HG02970 (cell line): ENCODE data around the gene PWP2.
A peak's percentile ranks its signal among the peaks of the same experiment; 100 is the strongest.
"Not testable (repeated sequence)": the region's sequence is repeated elsewhere in the genome, so short reads cannot be mapped to it uniquely, and the experiment has no call there.

Source experiments
- ATAC-seq: cut with Tn5 transposase; IDR thresholded peaks from one replicate; pipeline ENCODE4 v1.9.1; 2021; ENCODE audit warnings: mild to moderate bottlenecking, moderate library complexity, moderate number of reproducible peaks; ENCODE audit not compliant: unreplicated experiment, low FRiP score

The PWP2 gene

DNA sequence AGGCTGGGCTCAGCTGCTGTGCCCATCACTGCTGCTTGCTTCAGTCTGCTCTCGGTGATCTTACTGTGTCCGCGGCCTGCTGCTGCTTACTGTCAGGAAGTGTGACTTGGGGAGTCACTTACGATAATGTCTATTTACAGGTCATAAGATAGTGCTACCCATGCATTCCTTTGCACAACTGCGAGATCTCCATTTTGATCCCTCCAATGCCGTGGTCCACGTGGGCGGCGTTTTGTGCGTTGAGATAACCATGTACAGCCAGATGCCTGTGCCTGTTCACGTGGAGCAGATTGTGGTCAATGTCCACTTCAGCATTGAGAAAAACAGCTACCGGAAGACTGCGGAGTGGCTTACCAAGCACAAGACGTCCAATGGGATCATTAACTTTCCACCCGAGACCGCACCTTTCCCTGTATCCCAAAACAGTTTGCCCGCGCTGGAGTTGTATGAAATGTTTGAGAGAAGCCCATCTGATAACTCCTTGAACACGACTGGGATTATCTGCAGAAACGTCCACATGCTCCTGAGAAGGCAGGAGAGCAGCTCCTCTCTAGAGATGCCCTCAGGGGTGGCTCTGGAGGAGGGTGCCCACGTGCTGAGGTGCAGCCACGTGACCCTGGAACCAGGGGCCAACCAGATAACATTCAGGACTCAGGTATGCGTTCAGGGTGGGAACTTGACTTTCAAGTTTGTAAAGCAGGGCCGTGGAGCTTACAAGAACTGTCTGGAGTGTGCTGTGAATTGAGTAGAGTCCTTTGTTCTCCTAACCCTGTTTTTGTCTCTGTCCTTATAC lies 24.4 kb upstream of the PWP2 start:
- no peak for ATAC-seq

DNA sequence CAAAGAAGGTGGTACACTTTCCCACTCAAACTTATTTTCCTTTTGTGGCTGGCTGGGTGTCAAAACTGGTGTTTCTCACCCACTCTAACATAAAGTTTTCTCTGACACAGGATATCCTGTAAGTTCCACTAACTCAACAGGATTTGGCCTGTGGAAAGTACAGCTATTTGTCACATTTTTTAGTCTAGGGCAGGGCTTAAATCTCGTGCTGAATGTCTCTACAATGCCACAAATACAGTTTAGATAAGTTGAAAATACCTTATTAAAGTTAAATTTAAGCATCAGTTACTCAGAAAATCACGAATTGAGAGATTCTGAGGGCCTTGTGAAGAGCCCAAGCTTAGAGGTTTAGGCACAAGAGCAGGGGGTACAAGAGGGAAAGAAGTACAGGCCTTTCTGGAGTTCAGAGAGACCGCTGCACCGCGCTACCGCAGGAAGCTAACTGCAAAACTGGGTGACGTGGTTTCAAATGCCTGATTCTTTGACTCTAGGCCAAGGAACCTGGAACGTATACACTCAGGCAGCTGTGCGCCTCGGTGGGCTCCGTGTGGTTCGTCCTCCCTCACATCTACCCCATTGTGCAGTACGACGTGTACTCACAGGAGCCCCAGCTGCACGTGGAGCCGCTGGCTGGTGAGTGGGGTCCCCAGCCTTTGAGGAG lies 23.4 kb upstream of the PWP2 start:
- no peak for ATAC-seq

DNA sequence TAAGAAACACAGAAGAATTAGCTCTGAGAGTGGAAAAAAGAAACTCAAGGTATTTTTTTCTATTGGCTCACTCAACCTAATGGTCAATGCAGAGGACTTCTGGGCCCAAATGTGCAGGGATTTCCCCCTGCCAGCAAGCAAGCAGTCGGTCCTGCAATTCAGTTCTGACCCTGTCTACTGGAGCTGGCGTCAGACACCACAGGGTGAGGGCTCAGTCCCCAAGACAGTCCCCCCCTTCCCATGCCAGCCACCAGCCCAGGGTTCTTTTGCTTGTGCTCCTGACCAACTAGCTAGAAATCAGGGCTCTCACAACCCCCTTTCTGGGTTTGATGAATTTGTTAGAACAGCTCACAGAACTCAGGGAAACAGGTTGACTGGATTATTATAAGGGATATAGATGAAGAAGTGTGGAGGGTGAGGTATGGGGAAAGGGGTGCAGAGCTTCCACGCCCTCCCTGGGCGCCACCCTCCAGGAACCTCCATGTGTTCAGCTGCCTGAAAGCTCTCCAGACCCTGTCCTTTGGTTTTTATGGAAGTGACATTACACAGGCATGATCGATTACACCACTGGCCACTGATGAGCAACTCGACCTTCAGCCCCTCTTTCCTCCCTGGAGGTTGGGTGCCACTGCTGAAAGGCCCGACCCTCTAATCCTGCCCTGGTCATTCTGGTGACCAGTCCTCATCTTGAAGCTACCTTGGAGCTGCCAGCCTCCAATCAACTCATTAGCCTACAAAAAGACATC lies 22.5 kb upstream of the PWP2 start:
- ATAC-seq = no peak

DNA sequence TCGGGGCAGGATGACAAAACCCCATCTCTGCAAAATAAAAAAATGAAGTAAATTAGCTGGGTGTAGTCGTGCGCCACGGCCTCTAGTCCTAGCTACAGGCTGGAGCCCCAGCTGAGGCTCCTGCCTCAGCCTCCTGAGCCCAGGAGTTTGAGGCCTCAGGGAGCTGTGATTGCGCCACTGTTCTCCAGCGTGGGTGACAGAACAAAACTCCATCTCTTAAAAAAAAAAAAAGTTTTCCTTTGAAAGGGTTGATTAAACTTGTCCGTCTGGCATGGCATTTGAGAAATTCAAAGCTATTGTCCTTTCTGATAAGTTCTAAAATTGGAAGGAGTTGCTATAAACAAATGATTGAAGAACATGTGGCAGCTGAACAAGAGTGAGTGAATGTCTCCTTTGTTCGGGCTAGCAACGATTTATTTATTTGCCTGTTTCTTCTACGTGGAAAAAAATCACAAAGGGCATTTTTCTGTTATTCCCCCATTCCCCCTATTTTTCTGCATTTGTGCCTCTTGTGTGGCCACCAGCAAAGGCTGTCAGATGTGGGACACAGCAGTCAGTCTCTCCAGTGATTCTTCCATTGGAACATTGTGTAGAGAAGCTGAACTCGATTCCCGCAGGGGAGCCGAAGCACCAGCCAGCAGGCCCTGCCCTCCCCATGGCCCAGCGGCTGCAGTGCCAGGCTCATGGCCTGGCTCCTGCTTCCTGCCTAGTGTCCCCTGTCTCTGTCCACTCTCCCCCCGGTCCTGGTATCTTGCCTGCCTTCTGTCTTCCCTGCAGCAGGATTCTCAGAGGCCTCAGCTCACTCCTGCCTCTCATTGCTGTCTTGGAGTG lies 21.5 kb upstream of the PWP2 start:
- no peak for ATAC-seq

DNA sequence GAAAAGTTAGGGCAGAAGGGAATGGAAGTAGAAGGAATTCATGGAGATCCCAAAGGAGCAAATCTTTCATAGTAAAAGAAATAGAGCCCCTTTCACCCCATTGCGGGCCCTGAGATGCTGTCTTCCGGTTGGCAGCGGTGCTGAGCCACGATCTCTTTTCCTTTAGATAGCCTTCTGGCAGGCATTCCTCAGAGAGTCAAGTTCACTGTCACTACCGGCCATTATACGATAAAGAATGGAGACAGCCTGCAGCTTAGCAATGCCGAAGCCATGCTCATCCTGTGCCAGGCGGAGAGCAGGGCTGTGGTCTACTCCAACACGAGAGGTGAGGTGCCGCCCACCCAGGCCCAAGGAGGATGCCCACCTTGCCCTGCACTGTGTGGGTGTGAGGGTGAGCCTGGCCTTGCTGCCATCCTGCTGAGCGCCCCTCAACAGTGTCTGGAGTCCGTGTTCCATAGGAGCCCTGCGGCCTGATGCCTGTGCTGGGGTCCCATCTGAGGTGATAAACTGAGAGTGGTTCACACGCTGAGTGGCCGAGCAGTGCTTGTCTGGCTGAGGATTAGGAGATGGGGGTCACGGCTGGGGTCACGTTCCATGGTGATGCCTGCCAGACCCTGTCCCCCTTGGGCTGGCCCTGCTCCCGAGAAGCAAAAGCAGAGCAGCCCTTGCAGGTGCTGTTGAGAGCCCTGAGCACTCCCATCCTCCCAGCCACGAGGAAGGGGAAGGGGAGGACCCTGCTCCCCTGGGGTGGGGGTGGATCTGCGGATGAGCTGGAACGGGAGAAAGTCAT lies 20.4 kb upstream of the PWP2 start:
- ATAC-seq = no peak

DNA sequence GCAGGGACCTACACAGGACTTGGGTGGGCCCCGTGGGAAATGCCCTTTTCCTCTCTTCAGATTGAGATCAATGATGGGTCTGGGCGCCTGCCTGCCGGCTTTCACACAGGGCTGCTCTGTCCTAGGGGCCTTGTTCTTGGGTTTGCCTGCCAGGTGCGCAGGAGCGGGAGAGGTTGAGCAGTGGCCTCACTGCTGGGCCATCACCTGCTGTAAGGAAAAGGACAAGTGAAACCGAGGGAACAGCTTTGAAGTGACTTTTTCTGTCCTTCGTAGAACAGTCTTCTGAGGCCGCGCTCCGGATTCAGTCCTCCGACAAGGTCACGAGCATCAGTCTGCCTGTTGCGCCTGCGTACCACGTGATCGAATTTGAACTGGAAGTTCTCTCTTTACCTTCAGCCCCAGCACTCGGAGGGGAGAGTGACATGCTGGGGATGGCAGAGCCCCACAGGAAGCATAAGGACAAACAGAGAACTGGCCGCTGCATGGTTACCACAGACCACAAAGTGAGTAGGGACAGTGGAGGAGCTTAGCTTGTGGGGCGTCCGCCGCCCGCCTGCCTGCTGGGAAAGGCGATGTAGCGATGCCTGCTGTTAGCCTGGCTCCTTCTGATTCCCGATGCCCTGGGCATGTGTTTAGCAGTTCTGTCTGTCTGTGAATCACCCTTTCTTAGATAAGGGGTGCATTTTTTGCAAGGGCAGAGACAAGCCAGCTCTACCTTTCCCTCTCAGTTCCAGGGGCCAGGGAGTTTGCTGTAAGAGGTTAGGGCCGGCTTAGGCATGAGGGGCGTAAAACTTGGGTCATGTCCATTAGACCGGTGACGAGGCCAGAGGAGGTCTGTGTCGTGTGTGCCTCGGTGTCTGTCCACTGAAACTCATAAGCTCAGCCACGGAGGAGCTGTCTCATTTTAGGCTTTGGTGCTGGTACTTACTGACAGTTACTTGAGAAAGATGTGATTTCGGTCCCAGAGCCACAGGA lies 19.5 kb upstream of the PWP2 start:
- ATAC-seq = no peak

DNA sequence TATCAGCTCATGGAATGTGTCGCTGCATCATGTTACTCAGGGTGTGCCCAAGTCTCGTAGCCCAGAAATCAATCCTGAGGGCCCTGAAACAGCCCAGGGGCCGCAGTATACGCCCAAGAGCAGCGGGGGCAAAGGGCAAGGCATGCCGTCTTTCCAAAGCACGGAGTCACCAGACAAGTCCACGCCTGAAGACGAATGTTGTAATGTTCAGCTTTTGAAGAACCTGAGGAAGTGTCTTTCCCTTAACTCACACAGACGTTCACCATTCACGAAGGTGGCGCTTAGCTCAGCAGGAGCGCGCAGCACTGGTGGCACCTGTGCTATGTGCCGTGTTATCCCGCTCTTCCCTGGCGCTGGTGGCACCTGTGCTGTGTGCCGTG lies 18.8 kb upstream of the PWP2 start:
- no peak for ATAC-seq

DNA sequence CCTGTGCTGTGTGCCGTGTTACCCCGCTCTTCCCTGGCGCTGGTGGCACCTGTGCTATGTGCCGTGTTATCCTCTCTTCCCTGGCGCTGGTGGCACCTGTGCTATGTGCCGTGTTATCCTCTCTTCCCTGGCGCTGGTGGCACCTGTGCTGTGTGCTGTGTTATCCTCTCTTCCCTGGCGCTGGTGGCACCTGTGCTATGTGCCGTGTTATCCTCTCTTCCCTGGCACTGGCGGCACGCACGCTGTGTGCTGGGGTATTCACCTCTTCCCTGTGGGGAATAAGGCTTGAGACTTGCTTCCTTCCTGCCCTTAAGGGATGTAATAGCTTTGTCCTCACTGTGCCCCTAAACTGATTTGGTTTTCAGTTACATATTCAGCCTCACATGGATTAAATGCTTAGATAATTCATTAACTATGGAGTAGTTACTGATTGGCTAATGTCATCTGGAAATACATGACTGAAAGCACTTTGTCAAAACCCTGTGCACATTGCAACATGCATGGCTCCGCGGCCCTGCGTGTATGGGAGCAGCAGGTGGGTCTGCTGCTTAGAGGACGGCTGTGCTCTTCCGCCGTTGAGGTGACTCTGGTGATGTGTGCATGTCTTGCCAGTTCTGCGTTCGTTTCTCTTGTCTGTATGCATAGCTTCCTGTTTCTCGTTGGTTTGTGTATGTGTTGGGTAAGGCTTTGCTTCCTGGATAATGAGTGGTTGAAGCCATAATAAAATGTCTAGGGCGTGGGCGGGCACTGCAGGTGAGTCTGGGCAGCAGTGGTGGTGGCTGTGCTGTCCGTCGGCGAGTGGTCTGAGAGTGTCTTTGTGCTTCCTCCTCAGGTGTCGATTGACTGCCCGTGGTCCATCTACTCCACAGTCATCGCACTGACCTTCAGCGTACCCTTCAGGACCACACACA lies 17.9 kb upstream of the PWP2 start:
- peak; percentile 45 for ATAC-seq

DNA sequence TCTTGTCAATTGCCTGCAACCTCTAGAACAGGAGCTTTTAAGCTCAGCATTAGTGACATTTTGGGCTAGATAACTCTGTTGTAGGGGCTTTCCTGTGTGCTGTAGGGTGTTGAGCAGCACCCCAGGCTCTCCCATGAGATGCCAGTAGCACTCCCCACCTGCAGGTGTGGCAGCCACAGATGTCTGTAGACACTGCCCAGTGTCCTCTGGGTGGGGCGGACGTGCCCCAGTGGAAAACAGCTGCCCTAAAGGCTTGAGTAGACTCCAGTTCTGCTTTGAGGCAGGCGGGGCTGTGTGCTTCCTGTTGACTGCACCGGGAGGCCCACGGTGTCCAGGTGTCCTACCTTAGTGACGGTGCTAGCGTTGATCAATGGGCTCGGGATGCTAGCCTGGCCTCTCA lies 16.9 kb upstream of the PWP2 start:
- no peak for ATAC-seq

DNA sequence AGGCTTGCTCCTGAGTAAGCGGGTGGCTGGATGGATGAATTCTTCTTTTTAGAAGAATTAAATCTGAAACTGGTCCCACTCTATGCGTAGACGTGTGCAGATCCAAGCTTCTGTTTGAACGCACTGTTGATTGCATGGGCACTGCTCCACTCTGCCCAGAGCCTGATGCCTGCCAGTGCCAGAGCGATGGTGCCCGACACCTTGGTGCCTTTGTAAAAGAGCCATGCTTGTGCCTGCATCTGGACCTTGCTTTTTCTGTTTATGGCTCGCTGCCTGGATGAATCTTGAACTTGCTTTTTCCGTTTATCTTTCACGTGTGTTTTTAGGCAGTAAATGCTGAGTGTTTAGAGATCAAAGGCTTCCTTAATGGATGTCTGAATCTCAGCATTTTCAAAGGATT lies 15.0 kb upstream of the PWP2 start:
- no peak for ATAC-seq

DNA sequence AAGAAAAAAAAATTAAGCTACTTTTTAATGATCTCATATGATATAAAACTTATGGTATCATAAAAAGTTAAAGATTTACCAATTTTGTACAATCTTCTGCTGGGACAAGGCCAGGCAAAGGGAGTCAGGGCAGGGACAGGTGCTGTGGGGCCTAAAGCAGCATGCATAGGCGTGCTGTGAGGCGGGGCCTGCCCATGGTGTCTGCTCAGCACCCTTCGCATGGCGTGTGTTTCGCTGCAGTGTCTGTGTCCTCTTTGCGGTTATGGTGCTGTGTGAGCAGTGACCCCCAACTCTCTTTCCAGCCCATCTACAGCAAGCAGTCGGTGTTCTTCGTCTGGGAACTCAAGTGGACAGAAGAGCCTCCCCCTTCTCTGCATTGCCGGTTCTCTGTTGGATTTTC lies 13.4 kb upstream of the PWP2 start:
- no peak for ATAC-seq

DNA sequence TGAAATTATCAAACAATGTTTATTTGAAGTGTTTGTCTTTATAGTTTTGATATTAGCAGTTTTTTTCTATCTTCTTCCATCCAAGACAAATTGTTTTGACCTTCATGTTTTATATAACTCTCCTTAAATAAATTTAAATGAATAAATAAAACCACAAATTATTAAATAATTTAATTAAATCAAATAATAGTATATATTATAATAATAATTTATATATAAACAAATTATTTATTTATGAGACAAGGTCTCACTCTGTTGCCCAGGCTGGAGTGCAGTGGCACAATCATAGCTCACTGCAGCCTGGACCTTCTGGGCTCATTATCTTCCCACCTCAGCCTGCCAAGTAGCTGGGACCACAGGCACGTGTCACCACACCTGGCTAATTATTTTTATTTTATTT lies 12.4 kb upstream of the PWP2 start:
- ATAC-seq = no peak

DNA sequence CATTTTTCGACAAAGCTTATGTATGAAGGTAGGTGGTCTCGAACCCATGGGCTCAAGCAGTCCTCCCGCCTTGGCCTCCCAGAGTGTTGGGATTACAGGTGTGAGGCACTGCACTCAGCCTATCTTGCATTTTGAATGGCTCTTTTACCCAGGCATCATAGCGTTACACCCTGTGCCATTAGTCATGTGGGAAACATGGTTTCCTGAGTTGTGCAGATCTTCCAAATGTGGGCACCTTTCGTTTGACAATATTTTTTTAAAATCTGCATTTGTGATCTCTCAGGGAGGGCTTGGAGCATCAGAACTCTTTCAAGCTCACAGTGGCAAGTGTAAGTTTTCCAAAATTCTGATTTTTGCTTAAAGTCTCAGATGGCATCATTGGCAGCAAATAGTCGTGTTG lies 8.7 kb upstream of the PWP2 start:
- ATAC-seq = not testable (repeated sequence)

DNA sequence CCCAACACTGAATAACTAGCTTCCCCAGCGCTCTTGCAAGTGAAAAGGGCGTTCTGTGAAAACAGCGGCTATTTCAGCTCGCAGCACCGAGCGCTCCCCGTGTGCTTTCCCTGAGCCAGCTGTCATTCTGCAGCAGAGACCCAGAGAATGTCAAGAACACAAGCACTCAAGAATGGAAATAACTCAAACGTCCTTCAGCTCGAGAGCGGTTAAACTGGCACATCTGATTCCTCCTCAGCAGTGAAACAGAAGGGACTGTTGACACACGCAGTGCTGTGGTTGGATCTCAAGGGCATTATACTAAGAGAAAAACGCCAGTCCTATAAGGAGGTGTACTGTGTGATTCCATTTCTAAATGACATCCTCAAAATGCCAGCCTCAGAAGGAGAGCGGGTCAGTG lies 8.2 kb upstream of the PWP2 start:
- ATAC-seq = not testable (repeated sequence)

DNA sequence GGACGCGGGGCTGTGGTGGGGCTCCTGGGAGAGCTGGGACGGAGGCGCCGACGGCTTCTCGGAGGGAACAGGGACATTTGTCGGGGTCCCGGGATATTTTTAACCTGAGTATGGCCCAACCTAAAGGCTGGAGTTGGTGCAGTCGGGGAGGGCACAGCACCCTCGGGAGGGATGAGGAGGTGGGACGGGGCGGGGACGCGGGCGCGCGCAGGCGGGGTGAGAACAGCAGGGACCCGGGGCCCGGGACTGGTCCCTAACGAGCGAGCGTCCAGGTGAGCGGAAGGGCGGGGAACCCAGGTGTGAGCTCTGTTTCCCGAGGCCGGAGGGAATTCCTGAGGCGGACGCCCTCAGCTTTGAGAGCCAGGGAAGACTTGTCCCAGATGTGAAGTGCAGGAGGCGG lies 390 bp downstream of the PWP2 start:
- ATAC-seq = not testable (repeated sequence)

DNA sequence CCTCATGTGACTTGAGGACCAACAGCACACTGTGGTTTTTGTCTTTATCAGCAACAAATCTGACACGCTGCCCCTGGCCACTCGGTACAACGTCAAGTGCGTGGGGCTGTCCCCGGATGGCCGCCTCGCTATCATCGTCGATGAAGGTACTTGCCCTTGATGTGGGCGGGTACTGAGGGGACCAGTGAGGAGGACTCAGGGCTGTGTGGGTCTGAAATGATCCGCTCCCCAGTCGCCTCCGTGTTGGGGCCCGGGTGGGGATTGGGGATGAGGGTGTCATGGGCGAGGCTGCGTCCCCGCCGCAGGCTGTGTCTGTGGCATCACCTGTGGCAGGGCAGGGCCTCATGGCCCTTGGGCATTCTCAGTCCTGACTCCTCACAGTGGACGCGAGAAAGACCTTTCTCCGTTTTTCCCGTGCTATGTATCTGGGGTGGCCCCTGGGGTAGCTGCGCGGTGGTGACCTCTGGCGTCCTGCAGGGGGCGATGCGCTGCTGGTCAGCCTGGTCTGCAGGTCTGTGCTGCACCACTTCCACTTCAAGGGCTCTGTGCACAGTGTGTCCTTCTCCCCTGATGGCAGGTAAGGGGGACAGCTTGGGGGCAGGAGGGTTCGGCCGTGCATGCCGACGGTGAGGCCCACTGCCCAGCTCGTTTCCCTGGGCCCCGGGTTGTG lies 6.6 kb downstream of the PWP2 start:
- not testable (repeated sequence) for ATAC-seq

DNA sequence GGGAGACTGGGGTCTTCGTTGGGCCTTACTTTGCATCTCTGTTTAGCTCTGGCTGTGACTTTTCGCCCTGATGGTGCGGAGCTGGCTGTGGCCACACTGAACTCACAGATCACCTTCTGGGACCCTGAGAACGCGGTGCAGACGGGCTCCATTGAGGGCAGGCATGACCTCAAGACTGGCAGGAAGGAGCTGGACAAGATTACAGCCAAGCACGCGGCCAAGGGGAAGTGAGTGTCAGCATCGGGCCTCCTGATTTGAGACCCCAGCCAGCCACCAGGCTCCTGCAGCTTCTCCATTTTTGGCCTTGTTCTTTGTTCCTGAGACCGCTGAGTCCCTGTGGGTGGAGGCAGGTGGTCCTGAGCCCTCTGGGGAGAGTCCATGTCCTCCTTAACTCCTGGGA lies 14.9 kb downstream of the PWP2 start:
- not testable (repeated sequence) for ATAC-seq
